Measurements from ENCODE around the gene WFS1.

The WFS1 gene

GRCh38 chr4:6279582-6280289 is 10.1 kb downstream of the WFS1 start:
- DNase-seq (ENCODE audit: low read depth), result no peak

- no peak for DNase-seq (ENCODE audit: low read depth)
Observed at GRCh38 chr4:6280365-6280996, 10.8 kb downstream of the WFS1 start.

- DNase-seq (ENCODE audit: low read depth), result no peak
Observed at GRCh38 chr4:6281436-6282313, 12.0 kb downstream of the WFS1 start.

- DNase-seq (ENCODE audit: low read depth), result no peak
Observed at GRCh38 chr4:6282314-6282771, 12.7 kb downstream of the WFS1 start.

GRCh38 chr4:6283282-6283681 is 13.6 kb downstream of the WFS1 start:
- DNase-seq (ENCODE audit: low read depth), result no peak

GRCh38 chr4:6287017-6287788 is 17.6 kb downstream of the WFS1 start:
- no peak for DNase-seq (ENCODE audit: low read depth)

GRCh38 chr4:6288342-6288741 is 18.7 kb downstream of the WFS1 start:
- no peak for DNase-seq (ENCODE audit: low read depth)

GRCh38 chr4:6288871-6289270 is 19.2 kb downstream of the WFS1 start:
- no peak for DNase-seq (ENCODE audit: low read depth)

- DNase-seq (ENCODE audit: low read depth), result no peak
Observed at GRCh38 chr4:6290256-6290655, 20.6 kb downstream of the WFS1 start.

- no peak for DNase-seq (ENCODE audit: low read depth)
Observed at GRCh38 chr4:6290769-6291547, 21.3 kb downstream of the WFS1 start.

- DNase-seq (ENCODE audit: low read depth), result no peak
Observed at GRCh38 chr4:6291784-6292297, 22.2 kb downstream of the WFS1 start.

GRCh38 chr4:6292376-6293096 is 22.9 kb downstream of the WFS1 start:
- DNase-seq (ENCODE audit: low read depth), result no peak

- no peak for DNase-seq (ENCODE audit: low read depth)
Observed at GRCh38 chr4:6293097-6293445, 23.4 kb downstream of the WFS1 start.

- DNase-seq (ENCODE audit: low read depth), result no peak
Observed at GRCh38 chr4:6293661-6294060, 24.0 kb downstream of the WFS1 start.

GRCh38 chr4:6294705-6295421 is 25.2 kb downstream of the WFS1 start:
- DNase-seq (ENCODE audit: low read depth), result no peak

- no peak for DNase-seq (ENCODE audit: low read depth)
Observed at GRCh38 chr4:6295495-6295894, 25.8 kb downstream of the WFS1 start.

- no peak for DNase-seq (ENCODE audit: low read depth)
Observed at GRCh38 chr4:6296026-6296425, 26.4 kb downstream of the WFS1 start.

- no peak for DNase-seq (ENCODE audit: low read depth)
Observed at GRCh38 chr4:6297266-6297815, 27.7 kb downstream of the WFS1 start.

GRCh38 chr4:6298035-6298434 is 28.4 kb downstream of the WFS1 start:
- no peak for DNase-seq (ENCODE audit: low read depth)
